HG02571 (cell line): Measurements from ENCODE around the gene FRMD4A.

Source experiments
- ATAC-seq: cut with Tn5 transposase; IDR thresholded peaks from one replicate; pipeline ENCODE4 v1.9.1; 2021; ENCODE audit warnings: mild to moderate bottlenecking, moderate library complexity; ENCODE audit not compliant: unreplicated experiment

The FRMD4A gene

GRCh38 chr10:13893926-13894325 is 436.8 kb downstream of the FRMD4A start:
- no peak for ATAC-seq

- ATAC-seq: no peak
These were observed 437.9 kb downstream of the FRMD4A start for GRCh38 chr10:13892871-13893270.

DNA sequence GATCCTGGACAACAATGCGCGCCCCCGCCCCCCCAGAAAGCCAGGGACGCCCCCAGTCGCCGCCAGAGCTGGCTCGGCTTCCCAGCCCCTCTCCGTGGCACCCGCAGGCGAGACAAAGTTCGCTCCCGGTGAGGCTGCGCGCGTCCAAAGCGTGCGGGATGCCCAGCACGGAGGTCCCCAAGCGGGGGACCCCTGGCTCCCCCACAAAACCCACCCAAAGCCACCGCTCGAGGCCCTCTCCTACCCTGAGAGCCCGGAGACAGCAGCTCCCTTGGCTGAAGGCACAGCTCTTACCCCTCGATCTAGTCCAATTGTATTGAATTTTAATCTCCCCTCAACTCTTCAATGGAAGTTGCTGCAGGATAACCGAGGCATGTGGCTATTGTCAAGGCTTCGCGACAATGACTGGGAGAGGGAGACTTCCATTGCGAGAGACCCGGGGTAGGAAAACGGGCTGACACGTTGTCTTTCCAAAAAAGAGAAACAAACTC is 438.7 kb downstream of the FRMD4A start:
- no peak for ATAC-seq

- ATAC-seq: no peak
These were observed 439.4 kb downstream of the FRMD4A start for GRCh38 chr10:13891128-13892000.

DNA sequence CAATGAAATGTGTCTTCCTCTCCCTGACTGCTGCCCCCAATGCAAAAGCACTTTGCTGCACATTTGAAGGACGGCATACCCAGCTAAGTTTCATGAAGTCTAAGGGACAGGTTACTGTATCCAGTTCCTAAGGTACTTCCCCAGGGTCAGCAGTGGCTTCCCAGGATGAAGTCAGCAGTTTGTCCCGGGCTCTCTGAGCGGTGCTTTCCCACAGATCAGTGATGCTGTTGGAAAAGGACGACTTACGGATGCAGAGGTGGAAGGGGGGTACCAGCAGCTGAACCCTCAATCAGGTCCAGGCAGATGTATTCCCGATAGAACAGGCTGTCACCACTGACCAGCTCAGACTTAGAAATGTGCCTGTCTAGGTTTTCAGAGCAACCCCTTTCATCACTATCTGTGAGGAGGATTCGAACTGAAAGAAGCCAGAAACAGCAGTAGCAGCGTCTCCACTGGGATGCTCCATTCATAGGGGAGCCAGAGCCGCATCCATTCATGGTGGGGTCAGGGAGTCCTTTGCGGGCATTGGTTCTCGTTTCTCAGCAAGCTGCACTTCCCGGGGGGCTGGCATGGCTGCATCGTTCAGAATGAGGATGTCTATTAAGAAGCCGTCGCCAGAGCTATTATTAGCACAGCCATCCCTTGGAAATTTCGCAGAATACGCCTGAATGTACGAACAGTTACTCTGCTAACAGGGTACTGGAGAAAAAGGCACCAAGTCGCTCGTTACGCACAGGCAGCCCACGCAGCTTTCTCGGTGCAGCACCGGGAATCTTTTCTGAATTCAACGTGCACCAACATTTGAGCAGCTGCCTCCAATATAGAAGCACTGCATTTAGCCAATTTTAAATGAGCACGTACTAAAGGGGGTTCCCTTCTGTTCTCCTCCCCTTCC is 440.2 kb downstream of the FRMD4A start:
- no peak for ATAC-seq

GRCh38 chr10:13887761-13888160 is 443.0 kb downstream of the FRMD4A start:
- no peak for ATAC-seq

GRCh38 chr10:13885238-13885990 is 445.3 kb downstream of the FRMD4A start:
- ATAC-seq: no peak

DNA sequence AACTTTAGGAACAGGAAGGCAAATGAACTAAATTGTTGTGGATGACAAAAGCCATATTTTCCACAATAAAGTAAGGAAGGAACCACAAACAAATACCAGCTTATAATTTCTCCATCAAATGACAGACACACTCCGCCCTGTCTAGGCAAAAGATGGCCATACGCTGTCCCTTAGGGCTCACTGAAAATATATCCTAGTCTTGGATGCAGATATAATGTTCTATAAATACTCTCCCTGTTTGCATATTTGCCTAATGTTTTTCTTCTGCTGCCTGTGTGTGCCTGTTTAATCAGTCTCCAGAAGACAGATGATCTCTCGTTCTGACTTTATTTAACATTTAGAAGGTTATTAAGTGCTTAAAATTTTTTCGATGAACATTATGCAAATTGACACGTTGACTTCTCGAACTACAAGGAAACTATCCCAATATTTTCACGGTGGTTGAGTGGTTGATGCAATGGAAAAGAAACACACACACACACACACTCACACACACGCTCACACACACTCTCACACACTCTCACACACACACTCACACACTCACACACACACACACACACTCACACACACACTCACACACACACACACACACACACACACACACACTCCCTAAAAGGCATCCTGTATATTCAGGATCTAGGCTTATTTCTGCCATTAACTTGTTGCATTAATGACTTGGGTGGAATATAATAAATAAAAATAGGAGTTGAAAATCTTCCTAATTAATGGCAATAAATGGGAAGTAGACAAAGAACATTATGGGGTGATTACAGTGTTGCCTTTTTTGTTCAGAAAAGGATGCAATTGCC is 446.9 kb downstream of the FRMD4A start:
- no peak for ATAC-seq

DNA sequence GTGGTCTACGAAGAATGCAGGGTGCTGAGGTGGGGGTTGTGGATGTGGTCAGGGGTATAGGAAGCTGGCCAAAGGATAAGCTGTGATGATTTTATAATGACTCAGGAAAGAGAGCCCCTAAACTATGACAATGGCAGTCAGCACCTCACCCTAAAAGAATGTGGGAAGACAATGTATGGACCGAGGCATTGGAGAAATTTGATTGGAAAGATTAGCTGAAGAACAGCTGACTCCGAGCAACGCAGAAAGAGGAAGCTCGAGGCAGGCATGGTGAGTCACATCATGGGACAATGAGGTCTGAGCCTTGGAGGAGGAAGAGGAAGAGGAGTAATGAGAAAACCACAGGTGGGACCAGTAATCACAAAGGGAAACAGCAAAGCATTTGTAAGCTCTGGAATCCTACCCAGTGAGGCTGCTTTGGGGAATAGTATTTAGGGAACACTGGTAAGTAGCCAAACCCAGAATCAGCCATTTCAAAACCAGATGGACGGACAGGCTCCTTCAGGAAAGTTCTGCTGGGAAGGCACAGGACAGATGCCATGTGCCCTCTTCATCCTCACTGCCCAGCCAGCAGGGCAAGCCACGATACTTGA is 448.5 kb downstream of the FRMD4A start:
- ATAC-seq: no peak

- no peak for ATAC-seq
These were observed 450.0 kb downstream of the FRMD4A start for GRCh38 chr10:13880760-13881159.

DNA sequence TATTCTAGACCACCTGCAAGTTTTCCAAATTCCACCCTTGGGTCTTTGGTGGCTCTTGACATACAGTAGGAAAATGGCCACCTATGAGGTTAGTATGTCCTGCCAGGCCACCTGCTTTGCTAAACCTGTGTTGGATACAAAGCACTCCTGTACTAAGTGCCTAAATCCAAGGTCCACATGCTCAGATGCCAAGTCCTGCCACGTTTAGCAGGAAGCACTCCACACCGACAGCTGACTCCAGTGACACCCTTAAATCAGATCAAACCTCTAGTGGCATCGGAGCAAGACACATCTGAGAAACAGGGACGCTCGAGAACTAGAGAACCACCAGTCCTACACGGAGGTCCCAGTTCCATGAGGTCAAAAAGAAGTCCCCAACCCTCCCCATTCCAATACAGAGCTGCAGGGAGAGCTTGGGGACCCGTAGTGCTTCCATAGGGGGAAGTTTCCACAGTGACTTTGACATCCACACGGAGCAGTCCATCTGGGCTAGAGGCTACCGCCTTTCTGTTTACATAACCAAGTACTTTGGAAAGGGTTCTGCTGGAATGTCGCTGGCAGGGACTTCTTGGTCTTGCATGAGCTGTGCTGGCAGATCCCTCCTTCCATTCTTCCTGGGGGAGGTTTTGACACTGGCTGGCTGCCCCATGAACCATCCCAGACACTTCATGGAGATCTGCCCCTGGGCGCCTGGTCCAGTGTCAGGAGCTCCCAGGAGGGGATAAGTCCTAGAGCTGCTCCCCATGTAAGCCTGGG is 453.4 kb downstream of the FRMD4A start:
- ATAC-seq: no peak

- ATAC-seq: no peak
These were observed 457.5 kb downstream of the FRMD4A start for GRCh38 chr10:13873196-13873595.

- no peak for ATAC-seq
These were observed 458.3 kb downstream of the FRMD4A start for GRCh38 chr10:13872411-13872810.

DNA sequence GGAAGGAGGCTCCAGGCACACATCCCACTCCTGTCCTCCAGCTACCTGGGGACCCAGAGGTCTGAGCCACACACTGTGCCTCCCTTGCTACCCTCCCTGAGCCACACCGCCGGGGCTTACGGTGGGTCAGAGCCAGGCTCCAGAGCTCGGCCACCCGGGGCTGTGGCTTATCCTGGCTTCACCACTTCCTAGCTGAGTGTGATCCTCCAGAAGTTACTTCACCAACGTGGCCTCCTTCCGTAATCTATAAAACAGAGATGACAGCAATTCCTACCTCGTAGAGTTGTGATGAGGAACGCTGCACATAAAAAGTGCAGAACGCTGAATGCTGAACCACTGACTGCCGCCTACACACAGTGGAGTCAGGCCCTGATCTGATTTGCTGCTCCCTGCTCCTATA is 458.9 kb downstream of the FRMD4A start:
- ATAC-seq: no peak

- ATAC-seq: no peak
These were observed 459.7 kb downstream of the FRMD4A start for GRCh38 chr10:13871011-13871410.

DNA sequence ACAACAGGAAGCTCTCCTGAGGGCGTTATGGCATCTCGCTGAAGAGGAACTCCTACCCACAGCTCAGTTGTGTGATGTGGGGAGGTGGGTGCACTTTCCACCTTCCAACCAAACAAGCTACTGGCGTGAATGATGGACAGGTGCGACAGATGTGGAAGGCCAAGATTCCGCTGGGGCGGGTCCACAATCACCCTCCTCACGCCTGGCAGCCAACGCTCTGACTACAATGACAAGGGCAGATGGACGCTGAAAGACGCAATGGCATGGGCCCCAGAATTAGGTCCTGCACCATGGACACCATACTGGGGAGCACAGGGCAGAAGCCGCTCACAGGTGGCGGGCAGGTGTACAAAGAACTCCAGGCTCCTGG is 461.4 kb downstream of the FRMD4A start:
- no peak for ATAC-seq

DNA sequence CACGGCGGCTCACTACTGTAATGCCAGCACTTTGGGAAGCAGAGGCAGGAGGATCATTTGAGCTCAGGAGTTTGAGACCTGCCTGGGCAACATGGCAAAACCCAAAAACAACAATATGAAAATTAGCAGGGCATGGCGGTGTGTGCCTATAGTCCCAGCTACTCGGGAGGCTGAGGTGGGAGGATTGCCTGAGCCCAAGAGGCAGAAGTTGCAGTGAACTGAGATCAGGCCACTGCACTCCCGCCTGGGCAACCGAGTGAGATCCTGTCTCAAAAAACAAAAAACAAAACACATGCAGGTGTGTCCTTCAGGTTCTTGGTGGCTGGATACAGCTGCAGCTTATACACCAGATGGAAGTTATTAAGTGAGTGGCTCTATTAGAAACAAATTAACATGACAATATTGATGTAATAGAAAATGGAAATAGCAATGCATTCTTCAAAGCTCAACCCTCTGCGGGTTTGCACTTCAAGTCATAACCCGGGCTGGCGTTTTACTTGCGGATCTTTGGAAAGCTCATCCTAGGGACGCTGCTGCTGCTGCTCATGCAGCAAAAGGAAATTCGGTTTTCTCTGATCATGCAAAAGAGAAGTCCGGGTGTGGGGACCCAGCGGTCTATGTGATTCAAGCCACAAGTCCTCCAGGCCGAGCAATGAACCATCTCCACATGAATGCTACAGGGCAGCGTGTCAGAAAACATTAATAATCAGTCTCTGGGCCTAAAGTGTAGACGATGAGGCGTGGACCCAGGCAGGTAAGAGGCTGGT is 462.0 kb downstream of the FRMD4A start:
- ATAC-seq: no peak

GRCh38 chr10:13867822-13868221 is 462.9 kb downstream of the FRMD4A start:
- ATAC-seq: no peak
